ENCODE results near the gene NDE1. TPM values are rescaled to one million over a fixed set of nuclear protein-coding genes. Genes with fewer than 3 reads are reported as not detected.

NDE1 gene
- polyA plus RNA-seq, 1 of the 3 experiments (the other 2 are of a cell fraction) = 27.9 TPM

DNA sequence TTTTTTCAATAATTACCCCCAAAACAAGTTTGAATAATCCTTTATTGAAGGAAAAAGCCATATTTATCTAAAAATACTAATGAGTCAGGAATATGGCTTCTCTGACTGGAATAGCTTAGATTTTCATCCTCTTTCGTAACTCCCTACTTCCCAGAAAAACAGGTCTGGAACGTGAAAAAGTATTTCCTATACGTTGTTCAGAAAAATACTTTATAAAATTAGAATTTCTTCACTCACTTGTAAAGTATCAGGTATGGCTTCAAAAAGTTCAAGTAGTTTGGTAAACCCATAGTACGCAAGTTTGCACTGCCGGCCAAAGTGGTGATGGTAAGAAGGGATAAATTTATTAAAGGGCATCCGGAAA, 40.8 kb upstream of the NDE1 start:
- Histone ChIP-seq H3K27me3 (ENCODE audit: insufficient read depth) (no peaks in the 10 kb centered on the region), H4K20me1 (ENCODE audit: insufficient read depth) (no peaks in the 10 kb centered on the region; the same call in 1 of the 2 replicates), H3K4me1 (ENCODE audit: control insufficient read depth in 1 of 2, insufficient read depth in 2 of 2, low read depth in 1 of 2, low read length in 1 of 2) (no peaks in the 10 kb centered on the region), H3K9me3 (no peaks in the 10 kb centered on the region), H3K36me3 (replicated peaks in 1 of 2; ENCODE audit: control insufficient read depth in 1 of 2, insufficient read depth in 2 of 2, low read length in 1 of 2) (peaks cover 46 to 78% of the 10 kb centered on the region in 2 experiments), H3K4me2 (no peak overlapping the region), H3K79me2 (ENCODE audit: insufficient read depth) (no peaks in the 10 kb centered on the region), H3K9ac (no peak overlapping the region), H3K27ac (ENCODE audit: low read depth in 2 of 2, low read length in 1 of 2) (no peak overlapping the region), H2AFZ (ENCODE audit: low read depth) (no peak overlapping the region), H3K4me3 (ENCODE audit: low read depth in 2 of 2, low read length in 1 of 2) (no peak overlapping the region), H3F3A (replicated peaks; ENCODE audit: insufficient read depth) (no peaks in the 10 kb centered on the region), H3K9me2 (no peaks in the 10 kb centered on the region)
- ChIA-PET POLR2A (no interaction called here), CTCF (interaction anchor here (0.9 to 1.5 kb wide), 2 partner anchors 11 to 17 kb away, joined by 3 to 5 read pairs; no protein-coding TSS in a partner anchor)
- DNase-seq = no peak
- 95% methylated on average over 6 of the region's 6 CpGs for WGBS (ENCODE audit: low lambda C conversion rate)
- TF ChIP-seq, protein P1, sequence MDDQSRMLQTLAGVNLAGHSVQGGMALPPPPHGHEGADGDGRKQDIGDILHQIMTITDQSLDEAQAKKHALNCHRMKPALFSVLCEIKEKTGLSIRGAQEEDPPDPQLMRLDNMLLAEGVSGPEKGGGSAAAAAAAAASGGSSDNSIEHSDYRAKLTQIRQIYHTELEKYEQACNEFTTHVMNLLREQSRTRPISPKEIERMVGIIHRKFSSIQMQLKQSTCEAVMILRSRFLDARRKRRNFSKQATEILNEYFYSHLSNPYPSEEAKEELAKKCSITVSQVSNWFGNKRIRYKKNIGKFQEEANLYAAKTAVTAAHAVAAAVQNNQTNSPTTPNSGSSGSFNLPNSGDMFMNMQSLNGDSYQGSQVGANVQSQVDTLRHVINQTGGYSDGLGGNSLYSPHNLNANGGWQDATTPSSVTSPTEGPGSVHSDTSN (IDR thresholded peaks at IDR 0.05) = no peak
- TF ChIP-seq SIN3A (IDR thresholded peaks at IDR 0.05; ENCODE audit: borderline replicate concordance, low read depth, low read length) (no peak), YY1 (IDR thresholded peaks at IDR 0.05; ENCODE audit: low read depth) (no peak), TEAD4 (IDR thresholded peaks at IDR 0.05; ENCODE audit: borderline replicate concordance, insufficient read depth) (no peak), EP300 (IDR thresholded peaks at IDR 0.05; ENCODE audit: borderline replicate concordance in 1 of 2, low read depth in 1 of 2, low read length in 1 of 2) (no peak), SMC3 (IDR thresholded peaks at IDR 0.05; ENCODE audit: low read depth, low read length) (no peak), MEF2A (IDR thresholded peaks at IDR 0.05; ENCODE audit: borderline replicate concordance, low read depth) (no peak), JUND (IDR thresholded peaks at IDR 0.05) (no peak), RCOR1 (IDR thresholded peaks at IDR 0.05; ENCODE audit: low read length) (no peak), FOSL2 (IDR thresholded peaks at IDR 0.05; ENCODE audit: borderline replicate concordance, low read depth) (no peak), TAF1 (IDR thresholded peaks at IDR 0.05; ENCODE audit: borderline replicate concordance, low read depth, low read length) (no peak), RAD21 (IDR thresholded peaks at IDR 0.05; ENCODE audit: low read length) (no peak)
- TF ChIP-seq, protein P2, sequence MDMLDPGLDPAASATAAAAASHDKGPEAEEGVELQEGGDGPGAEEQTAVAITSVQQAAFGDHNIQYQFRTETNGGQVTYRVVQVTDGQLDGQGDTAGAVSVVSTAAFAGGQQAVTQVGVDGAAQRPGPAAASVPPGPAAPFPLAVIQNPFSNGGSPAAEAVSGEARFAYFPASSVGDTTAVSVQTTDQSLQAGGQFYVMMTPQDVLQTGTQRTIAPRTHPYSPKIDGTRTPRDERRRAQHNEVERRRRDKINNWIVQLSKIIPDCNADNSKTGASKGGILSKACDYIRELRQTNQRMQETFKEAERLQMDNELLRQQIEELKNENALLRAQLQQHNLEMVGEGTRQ (IDR thresholded peaks at IDR 0.05; ENCODE audit: borderline replicate concordance, low read depth, low read length) = no peak
- TF ChIP-seq, protein P3, sequence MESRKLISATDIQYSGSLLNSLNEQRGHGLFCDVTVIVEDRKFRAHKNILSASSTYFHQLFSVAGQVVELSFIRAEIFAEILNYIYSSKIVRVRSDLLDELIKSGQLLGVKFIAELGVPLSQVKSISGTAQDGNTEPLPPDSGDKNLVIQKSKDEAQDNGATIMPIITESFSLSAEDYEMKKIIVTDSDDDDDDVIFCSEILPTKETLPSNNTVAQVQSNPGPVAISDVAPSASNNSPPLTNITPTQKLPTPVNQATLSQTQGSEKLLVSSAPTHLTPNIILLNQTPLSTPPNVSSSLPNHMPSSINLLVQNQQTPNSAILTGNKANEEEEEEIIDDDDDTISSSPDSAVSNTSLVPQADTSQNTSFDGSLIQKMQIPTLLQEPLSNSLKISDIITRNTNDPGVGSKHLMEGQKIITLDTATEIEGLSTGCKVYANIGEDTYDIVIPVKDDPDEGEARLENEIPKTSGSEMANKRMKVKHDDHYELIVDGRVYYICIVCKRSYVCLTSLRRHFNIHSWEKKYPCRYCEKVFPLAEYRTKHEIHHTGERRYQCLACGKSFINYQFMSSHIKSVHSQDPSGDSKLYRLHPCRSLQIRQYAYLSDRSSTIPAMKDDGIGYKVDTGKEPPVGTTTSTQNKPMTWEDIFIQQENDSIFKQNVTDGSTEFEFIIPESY (IDR thresholded peaks at IDR 0.05; ENCODE audit: borderline replicate concordance, low read depth) = no peak
- TF ChIP-seq, protein P4, sequence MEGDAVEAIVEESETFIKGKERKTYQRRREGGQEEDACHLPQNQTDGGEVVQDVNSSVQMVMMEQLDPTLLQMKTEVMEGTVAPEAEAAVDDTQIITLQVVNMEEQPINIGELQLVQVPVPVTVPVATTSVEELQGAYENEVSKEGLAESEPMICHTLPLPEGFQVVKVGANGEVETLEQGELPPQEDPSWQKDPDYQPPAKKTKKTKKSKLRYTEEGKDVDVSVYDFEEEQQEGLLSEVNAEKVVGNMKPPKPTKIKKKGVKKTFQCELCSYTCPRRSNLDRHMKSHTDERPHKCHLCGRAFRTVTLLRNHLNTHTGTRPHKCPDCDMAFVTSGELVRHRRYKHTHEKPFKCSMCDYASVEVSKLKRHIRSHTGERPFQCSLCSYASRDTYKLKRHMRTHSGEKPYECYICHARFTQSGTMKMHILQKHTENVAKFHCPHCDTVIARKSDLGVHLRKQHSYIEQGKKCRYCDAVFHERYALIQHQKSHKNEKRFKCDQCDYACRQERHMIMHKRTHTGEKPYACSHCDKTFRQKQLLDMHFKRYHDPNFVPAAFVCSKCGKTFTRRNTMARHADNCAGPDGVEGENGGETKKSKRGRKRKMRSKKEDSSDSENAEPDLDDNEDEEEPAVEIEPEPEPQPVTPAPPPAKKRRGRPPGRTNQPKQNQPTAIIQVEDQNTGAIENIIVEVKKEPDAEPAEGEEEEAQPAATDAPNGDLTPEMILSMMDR (IDR thresholded peaks at IDR 0.05) = no peak
- TF ChIP-seq, protein P5, sequence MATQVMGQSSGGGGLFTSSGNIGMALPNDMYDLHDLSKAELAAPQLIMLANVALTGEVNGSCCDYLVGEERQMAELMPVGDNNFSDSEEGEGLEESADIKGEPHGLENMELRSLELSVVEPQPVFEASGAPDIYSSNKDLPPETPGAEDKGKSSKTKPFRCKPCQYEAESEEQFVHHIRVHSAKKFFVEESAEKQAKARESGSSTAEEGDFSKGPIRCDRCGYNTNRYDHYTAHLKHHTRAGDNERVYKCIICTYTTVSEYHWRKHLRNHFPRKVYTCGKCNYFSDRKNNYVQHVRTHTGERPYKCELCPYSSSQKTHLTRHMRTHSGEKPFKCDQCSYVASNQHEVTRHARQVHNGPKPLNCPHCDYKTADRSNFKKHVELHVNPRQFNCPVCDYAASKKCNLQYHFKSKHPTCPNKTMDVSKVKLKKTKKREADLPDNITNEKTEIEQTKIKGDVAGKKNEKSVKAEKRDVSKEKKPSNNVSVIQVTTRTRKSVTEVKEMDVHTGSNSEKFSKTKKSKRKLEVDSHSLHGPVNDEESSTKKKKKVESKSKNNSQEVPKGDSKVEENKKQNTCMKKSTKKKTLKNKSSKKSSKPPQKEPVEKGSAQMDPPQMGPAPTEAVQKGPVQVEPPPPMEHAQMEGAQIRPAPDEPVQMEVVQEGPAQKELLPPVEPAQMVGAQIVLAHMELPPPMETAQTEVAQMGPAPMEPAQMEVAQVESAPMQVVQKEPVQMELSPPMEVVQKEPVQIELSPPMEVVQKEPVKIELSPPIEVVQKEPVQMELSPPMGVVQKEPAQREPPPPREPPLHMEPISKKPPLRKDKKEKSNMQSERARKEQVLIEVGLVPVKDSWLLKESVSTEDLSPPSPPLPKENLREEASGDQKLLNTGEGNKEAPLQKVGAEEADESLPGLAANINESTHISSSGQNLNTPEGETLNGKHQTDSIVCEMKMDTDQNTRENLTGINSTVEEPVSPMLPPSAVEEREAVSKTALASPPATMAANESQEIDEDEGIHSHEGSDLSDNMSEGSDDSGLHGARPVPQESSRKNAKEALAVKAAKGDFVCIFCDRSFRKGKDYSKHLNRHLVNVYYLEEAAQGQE (IDR thresholded peaks at IDR 0.05; ENCODE audit: low read depth, low read length) = no peak

Data from SK-N-SH (cell line).